Natural killer cell (primary cell): ENCODE data around the gene CCIN. TPM values are rescaled to one million over a fixed set of nuclear protein-coding genes. Genes with fewer than 3 reads are reported as not detected.
"Not testable (repeated sequence)": the region's sequence is repeated elsewhere in the genome, so short reads cannot be mapped to it uniquely, and the experiment has no call there.

ENCODE experiments used
- ATAC-seq, 3 donors: fragments of 150-1000 bp in 2 of 3; fragments of 200-7000 bp in 1 of 3; cut with Tn5 transposase; 1 replicate in 1 of 3; 2 replicates in 2 of 3; pipeline ENCODE4 v1.10.0; 2021; ENCODE audit warnings: mild to moderate bottlenecking in 2 of 3, moderate library complexity in 2 of 3
- DNase-seq, 2 donors: peaks; one replicate each; pipeline versions ENCODE4 v3.0.0 to v3.0.0-alpha.2; 2013 to 2021; ENCODE audit warnings: mixed read lengths in 1 of 2
- H3K27ac ChIP-seq: one replicate; pipeline ENCODE4 v1.5.1; 2013; ENCODE audit warnings: mild to moderate bottlenecking, low read length
- H3K27me3 ChIP-seq: one replicate; pipeline ENCODE4 v1.6.1; 2013; ENCODE audit warnings: low read length; ENCODE audit not compliant: control insufficient read depth, insufficient read depth
- H3K36me3 ChIP-seq: one replicate; pipeline ENCODE4 v1.6.1; 2013; ENCODE audit warnings: low read length; ENCODE audit not compliant: control insufficient read depth, insufficient read depth
- H3K4me1 ChIP-seq: one replicate; pipeline ENCODE4 v1.6.1; 2013; ENCODE audit warnings: low read length; ENCODE audit not compliant: control insufficient read depth, insufficient read depth
- H3K4me3 ChIP-seq: one replicate; pipeline ENCODE4 v1.5.1; 2013; ENCODE audit warnings: low read length
- H3K9me3 ChIP-seq: one replicate; pipeline ENCODE4 v1.6.1; 2013; ENCODE audit warnings: low read length; ENCODE audit not compliant: control insufficient read depth, insufficient read depth
- H3K27ac Mint-ChIP-seq, 2 donors: one replicate each; pipeline ENCODE4 v1.8.0; 2022; ENCODE audit warnings: mild to moderate bottlenecking in 2 of 2, mixed read lengths in 2 of 2, moderate library complexity in 1 of 2
- H3K27me3 Mint-ChIP-seq, 2 donors: one replicate each; pipeline ENCODE4 v1.8.0; 2022; ENCODE audit warnings: low read depth in 2 of 2, mixed read lengths in 2 of 2
- H3K36me3 Mint-ChIP-seq: one replicate; pipeline ENCODE4 v1.8.0; 2022; ENCODE audit warnings: mixed read lengths
- H3K4me1 Mint-ChIP-seq, 2 donors: one replicate each; pipeline ENCODE4 v1.8.0; 2022; ENCODE audit warnings: mixed read lengths in 2 of 2
- H3K4me3 Mint-ChIP-seq: one replicate; pipeline ENCODE4 v1.8.0; 2022; ENCODE audit warnings: mild to moderate bottlenecking, moderate library complexity, mixed read lengths
- H3K9me3 Mint-ChIP-seq, 2 donors: one replicate each; pipeline ENCODE4 v1.8.0; 2022; ENCODE audit warnings: mixed read lengths in 2 of 2
- WGBS: methylation state at CpG from one replicate; pipeline ENCODE4 v1.1.7; 2013; ENCODE audit warnings: missing lambda C conversion rate; ENCODE audit not compliant: insufficient coverage; 5-methylcytosine and 5-hydroxymethylcytosine counted together
- intact Hi-C: fragments of 100-400 bp; cut with micrococcal nuclease; formaldehyde crosslinking; loops from one replicate; pipeline ENCODE4 v1.14.2; 2022
- total RNA-seq, 4 donors: library from RNA; stranded (reverse); fragments of 120-200 nt in 1 of 4; gene quantifications; one replicate each; pipeline versions ENCODE4 v1.2.3 to v1.2.4, GENCODE V29; 2013 to 2022
- TF ChIP-seq, protein P1 (sequence below): fragments of 200-600 bp; IDR thresholded peaks from one replicate; pipeline ENCODE4 v1.8.0; 2022; ENCODE audit warnings: antibody characterized with exemption

CCIN gene
- total RNA-seq, 3 donors from 2014 or later (not counting 1 experiment from before 2014, with no cell fraction given), result 2.0 to 2.8 (median 2.0) TPM

DNA sequence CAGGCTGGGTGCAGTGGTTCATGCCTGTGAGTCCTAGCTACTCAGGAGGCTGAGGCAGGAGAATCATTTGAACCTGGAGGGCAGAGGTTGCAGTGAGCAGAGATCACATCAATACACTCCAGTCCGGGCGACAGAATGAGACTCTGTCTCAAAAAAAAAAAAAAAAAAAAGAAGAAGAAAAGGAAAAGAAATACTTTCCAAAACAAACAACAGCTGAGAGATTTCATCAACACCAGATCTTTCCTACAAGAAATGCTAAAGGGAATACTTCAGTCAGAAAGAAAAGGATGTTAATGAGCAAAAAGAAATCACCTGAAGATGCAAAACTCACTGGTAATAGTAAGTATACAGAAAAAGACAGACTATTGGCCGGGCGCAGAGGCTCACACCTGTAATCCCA lies 8.4 kb downstream of the CCIN start:
- DNase-seq (no peak), ATAC-seq (no peak)
- Mint-ChIP-seq H3K9me3 (no peaks in the 10 kb centered on the region), H3K4me3 (no peak overlapping the region), H3K27ac (no peak overlapping the region), H3K36me3 (no peaks in the 10 kb centered on the region), H3K4me1 (no peaks in the 10 kb centered on the region), H3K27me3 (peaks cover 9 to 12% of the 10 kb centered on the region in 2 donors)
- Histone ChIP-seq H3K4me3 (no peak overlapping the region), H3K9me3 (no peaks in the 10 kb centered on the region), H3K36me3 (no peaks in the 10 kb centered on the region), H3K27ac (no peak overlapping the region), H3K27me3 (no peaks in the 10 kb centered on the region), H3K4me1 (no peaks in the 10 kb centered on the region)
- intact Hi-C loops, result no loop called here
- 94% methylated on average over 2 of the region's 4 CpGs for WGBS
- TF ChIP-seq, protein P1, sequence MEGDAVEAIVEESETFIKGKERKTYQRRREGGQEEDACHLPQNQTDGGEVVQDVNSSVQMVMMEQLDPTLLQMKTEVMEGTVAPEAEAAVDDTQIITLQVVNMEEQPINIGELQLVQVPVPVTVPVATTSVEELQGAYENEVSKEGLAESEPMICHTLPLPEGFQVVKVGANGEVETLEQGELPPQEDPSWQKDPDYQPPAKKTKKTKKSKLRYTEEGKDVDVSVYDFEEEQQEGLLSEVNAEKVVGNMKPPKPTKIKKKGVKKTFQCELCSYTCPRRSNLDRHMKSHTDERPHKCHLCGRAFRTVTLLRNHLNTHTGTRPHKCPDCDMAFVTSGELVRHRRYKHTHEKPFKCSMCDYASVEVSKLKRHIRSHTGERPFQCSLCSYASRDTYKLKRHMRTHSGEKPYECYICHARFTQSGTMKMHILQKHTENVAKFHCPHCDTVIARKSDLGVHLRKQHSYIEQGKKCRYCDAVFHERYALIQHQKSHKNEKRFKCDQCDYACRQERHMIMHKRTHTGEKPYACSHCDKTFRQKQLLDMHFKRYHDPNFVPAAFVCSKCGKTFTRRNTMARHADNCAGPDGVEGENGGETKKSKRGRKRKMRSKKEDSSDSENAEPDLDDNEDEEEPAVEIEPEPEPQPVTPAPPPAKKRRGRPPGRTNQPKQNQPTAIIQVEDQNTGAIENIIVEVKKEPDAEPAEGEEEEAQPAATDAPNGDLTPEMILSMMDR, result no peak

DNA sequence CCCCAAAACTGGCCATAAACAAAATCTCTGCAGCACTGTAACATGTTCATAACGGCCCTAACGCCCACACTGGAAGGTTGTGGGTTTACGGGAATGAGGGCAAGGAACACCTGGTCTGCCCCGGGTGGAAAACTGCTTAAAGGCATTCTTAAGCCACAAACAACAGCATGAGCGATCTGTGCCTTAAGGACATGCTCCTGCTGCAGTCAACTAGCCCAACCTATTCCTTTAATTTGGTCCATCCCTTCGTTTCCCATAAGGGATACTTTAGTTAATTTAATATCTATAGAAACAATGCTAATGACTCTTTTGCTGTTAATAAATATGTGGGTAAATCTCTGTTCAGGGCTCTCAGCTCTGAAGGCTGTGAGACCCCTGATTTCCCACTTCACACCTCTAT lies 11.1 kb downstream of the CCIN start:
- H3K4me3 ChIP-seq, H3K36me3 ChIP-seq, H3K27me3 ChIP-seq, H3K4me1 Mint-ChIP-seq, intact Hi-C loops, H3K27me3 Mint-ChIP-seq, ATAC-seq, H3K36me3 Mint-ChIP-seq, H3K9me3 ChIP-seq, H3K4me1 ChIP-seq, H3K9me3 Mint-ChIP-seq, H3K4me3 Mint-ChIP-seq, DNase-seq, H3K27ac Mint-ChIP-seq, H3K27ac ChIP-seq: not testable (repeated sequence)
- 94% methylated on average over 5 of the region's 6 CpGs for WGBS

DNA sequence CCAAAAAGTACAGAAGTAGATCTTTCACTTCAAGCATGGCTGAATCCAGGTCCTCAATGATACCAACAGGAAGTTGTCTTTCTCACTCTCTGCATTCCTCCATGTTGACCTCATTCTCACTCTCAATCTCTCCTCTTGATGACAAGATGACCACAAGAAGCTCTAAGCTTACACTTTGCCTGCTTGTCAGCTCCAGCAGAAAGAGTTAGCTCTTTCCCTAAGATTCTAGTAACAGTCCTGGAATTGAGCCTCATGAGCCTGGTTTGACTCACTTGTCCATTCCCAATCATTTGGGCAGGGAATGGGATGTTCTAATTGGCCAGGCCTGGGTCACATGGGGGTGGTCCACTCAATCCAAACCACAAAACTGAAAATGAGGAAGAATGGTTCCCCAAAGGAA lies 18.2 kb downstream of the CCIN start:
- peak in 1 of 2 donors; percentile 27 for DNase-seq
- peak overlapping the region; percentile 62 for H3K27ac ChIP-seq
- H3K9me3 Mint-ChIP-seq, result no peaks in the 10 kb centered on the region
- no peaks in the 10 kb centered on the region for H3K27me3 Mint-ChIP-seq
- peaks cover 31 to 42% of the 10 kb centered on the region in 2 donors for H3K4me1 Mint-ChIP-seq
- intact Hi-C loops, result no loop called here
- no peaks in the 10 kb centered on the region for H3K36me3 Mint-ChIP-seq
- TF ChIP-seq, protein P1, result no peak
- H3K9me3 ChIP-seq, result no peaks in the 10 kb centered on the region
- no peak overlapping the region for H3K4me3 Mint-ChIP-seq
- H3K36me3 ChIP-seq, result no peaks in the 10 kb centered on the region
- H3K4me1 ChIP-seq, result peaks cover 24% of the 10 kb centered on the region
- H3K27me3 ChIP-seq, result no peaks in the 10 kb centered on the region
- peak in 2 of 3 donors; percentile 15 to 32 for ATAC-seq
- H3K4me3 ChIP-seq, result no peak overlapping the region
- H3K27ac Mint-ChIP-seq, result peak overlapping the region; percentile 61 to 84

DNA sequence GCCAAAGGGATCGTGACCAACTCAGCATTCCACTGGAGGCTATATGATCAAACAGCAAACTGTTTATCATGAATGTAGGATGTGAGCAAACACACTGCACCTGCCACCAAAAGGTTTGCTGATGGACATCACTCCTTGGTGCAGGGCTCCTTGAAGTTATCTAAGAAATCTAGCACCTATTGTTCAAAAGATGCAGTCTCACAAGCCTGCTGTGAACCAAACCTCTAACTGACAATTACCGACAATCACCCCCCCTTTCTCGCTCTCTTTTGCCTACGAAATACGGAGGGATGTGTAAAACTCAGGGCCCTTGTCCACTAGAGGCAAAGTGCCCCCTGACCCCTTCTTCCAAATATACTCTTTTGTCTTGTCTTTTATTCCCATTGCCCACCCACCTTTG lies 19.0 kb downstream of the CCIN start:
- Histone ChIP-seq H3K4me3 (no peak overlapping the region), H3K27me3 (no peaks in the 10 kb centered on the region), H3K4me1 (peaks cover 30% of the 10 kb centered on the region), H3K9me3 (no peaks in the 10 kb centered on the region), H3K27ac (no peak overlapping the region), H3K36me3 (no peaks in the 10 kb centered on the region)
- TF ChIP-seq, protein P1, result no peak
- Mint-ChIP-seq H3K36me3 (no peaks in the 10 kb centered on the region), H3K4me3 (no peak overlapping the region), H3K27me3 (no peaks in the 10 kb centered on the region), H3K9me3 (no peaks in the 10 kb centered on the region), H3K4me1 (peaks cover 39 to 50% of the 10 kb centered on the region in 2 donors), H3K27ac (peak overlapping the region; percentile 61 to 84)
- no peak for DNase-seq
- intact Hi-C loops, result no loop called here
- ATAC-seq, result no peak
- WGBS, result 95% methylated on average over 5 of the region's 5 CpGs
